ENCODE data around the gene RAB11FIP2. TPM values are rescaled to one million over a fixed set of nuclear protein-coding genes. Genes with fewer than 3 reads are reported as not detected.
"Not testable (repeated sequence)": the region's sequence is repeated elsewhere in the genome, so short reads cannot be mapped to it uniquely, and the experiment has no call there.

The RAB11FIP2 gene
- total RNA-seq, 2 donors from 2014 or later = 17.1 to 22.1 TPM

GRCh38 chr10:118076705-118077104 lies 30.0 kb upstream of the RAB11FIP2 start:
- no peak for TF ChIP-seq POLR2A (IDR thresholded peaks at IDR 0.05)
- no peak for TF ChIP-seq CTCF (IDR thresholded peaks at IDR 0.05)
- no peak for ATAC-seq
- Histone ChIP-seq H3K36me3 (replicated peaks in 1 of 2; ENCODE audit: insufficient read depth in 1 of 2, low read depth in 2 of 2) (no peaks in the 10 kb centered on the region), H3K9me3 (no peaks in the 10 kb centered on the region), H3K27me3 (no peaks in the 10 kb centered on the region), H3K4me3 (no peak overlapping the region), H3K4me1 (no peaks in the 10 kb centered on the region), H3K27ac (no peak overlapping the region)
- DNase-seq = no peak
- WGBS, 2 donors = 81 to 89% methylated on average over 3 of the region's 3 CpGs
- intact Hi-C loops (cut with DNase I) = no loop called here

GRCh38 chr10:118072840-118073239 lies 26.1 kb upstream of the RAB11FIP2 start:
- intact Hi-C loops (cut with DNase I) = no loop called here
- Histone ChIP-seq H3K9me3 (no peaks in the 10 kb centered on the region), H3K36me3 (replicated peaks in 1 of 2; ENCODE audit: insufficient read depth in 1 of 2, low read depth in 2 of 2) (no peaks in the 10 kb centered on the region), H3K27me3 (no peaks in the 10 kb centered on the region), H3K4me3 (no peak overlapping the region), H3K4me1 (no peaks in the 10 kb centered on the region), H3K27ac (no peak overlapping the region)
- 88 to 92% methylated on average over 1 of the region's 1 CpG for WGBS, 2 donors
- TF ChIP-seq CTCF (IDR thresholded peaks at IDR 0.05) = no peak
- TF ChIP-seq POLR2A (IDR thresholded peaks at IDR 0.05) = no peak
- ATAC-seq (no peak), DNase-seq (no peak)

- DNase-seq; H3K4me3 ChIP-seq; H3K9me3 ChIP-seq; intact Hi-C loops (cut with DNase I); H3K27ac ChIP-seq; H3K27me3 ChIP-seq; H3K36me3 ChIP-seq (replicated peaks in 1 of 2; ENCODE audit: insufficient read depth in 1 of 2, low read depth in 2 of 2); ATAC-seq: not testable (repeated sequence)
- 71 to 80% methylated on average over 1 of the region's 1 CpG for WGBS, 2 donors
- peaks cover 11% of the 10 kb centered on the region for H3K4me1 ChIP-seq
Measured at GRCh38 chr10:118067389-118067788, 20.6 kb upstream of the RAB11FIP2 start.

GRCh38 chr10:118062798-118063238 lies 16.1 kb upstream of the RAB11FIP2 start:
- Histone ChIP-seq H3K36me3 (replicated peaks in 1 of 2; ENCODE audit: insufficient read depth in 1 of 2, low read depth in 2 of 2) (no peaks in the 10 kb centered on the region), H3K4me3 (no peak overlapping the region), H3K9me3 (no peaks in the 10 kb centered on the region), H3K27me3 (no peaks in the 10 kb centered on the region), H3K4me1 (peaks cover 17% of the 10 kb centered on the region), H3K27ac (peak overlapping the region; percentile 9 to 61 (median 52))
- 21 to 38% methylated on average over 4 of the region's 4 CpGs for WGBS, 2 donors
- ATAC-seq (peak; percentile 81), DNase-seq (peak; percentile 19 to 39 (median 36))
- TF ChIP-seq CTCF (IDR thresholded peaks at IDR 0.05) (no peak), POLR2A (IDR thresholded peaks at IDR 0.05) (no peak)
- intact Hi-C loops (cut with DNase I) = no loop called here

GRCh38 chr10:118058371-118058770 lies 11.6 kb upstream of the RAB11FIP2 start:
- no peak for TF ChIP-seq CTCF (IDR thresholded peaks at IDR 0.05)
- TF ChIP-seq POLR2A (IDR thresholded peaks at IDR 0.05) = no peak
- Histone ChIP-seq H3K27me3 (no peaks in the 10 kb centered on the region), H3K9me3 (no peaks in the 10 kb centered on the region), H3K4me1 (peaks cover 16% of the 10 kb centered on the region), H3K27ac (no peak overlapping the region), H3K36me3 (replicated peaks in 1 of 2; ENCODE audit: insufficient read depth in 1 of 2, low read depth in 2 of 2) (no peaks in the 10 kb centered on the region), H3K4me3 (no peak overlapping the region)
- intact Hi-C loops (cut with DNase I) = no loop called here
- no peak for DNase-seq
- WGBS, 2 donors = 87 to 96% methylated on average over 1 of the region's 1 CpG
- no peak for ATAC-seq

Data from body of pancreas (tissue), 4 donors.